GM18498 (cell line): ENCODE measurements around the gene NSD2.

Experiments
- ATAC-seq: cut with Tn5 transposase; IDR thresholded peaks from one replicate; pipeline ENCODE4 v1.9.1; 2021; ENCODE audit warnings: mild to moderate bottlenecking, moderate library complexity; ENCODE audit not compliant: unreplicated experiment

NSD2 gene

DNA sequence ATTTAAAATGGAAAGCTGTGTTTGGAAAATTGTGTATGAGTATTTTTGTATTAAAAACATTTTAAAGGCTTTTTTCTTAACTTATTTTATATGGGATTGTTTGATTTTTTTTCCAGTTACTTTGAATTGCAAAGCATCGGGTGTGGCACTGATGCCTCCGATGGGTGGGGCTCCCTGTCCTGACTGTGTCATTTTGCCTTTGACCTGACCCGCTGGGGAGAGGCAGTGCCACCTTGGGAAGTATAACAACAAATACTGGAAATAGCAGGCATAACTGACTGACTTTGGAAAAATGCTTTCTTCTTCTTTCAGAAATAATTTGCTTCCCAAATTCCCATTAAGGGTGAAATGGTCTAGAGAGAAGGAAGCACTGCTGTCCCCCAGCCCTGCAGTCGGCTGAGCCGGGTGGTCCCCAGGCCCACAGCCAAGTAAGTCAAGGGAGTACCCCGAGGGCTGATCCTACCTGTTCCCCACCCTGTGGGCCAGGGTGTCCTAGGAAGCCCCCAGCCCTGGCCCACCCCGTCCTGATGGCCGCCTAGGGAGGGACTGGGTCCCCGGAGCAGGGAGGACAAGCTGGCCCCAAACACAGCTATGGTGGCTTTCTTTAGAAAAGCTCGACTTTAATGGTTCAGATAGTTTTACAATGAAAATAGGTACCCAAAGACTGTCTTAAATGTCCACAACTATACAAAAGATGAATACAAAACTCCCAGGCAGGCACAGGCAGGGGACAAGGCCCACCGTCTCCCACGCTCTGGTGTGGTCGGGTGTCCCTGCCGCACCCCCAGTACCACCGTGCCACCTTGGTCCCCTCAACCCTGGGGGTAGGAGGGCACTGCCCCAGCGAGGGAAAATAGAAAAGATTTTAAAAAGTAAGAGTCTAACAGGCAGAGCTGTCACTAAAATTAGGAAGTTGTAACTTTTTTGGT lies 111.2 kb downstream of the NSD2 start:
- ATAC-seq: no peak

GRCh38 chr4:1983053-1983845 lies 112.1 kb downstream of the NSD2 start:
- no peak for ATAC-seq

DNA sequence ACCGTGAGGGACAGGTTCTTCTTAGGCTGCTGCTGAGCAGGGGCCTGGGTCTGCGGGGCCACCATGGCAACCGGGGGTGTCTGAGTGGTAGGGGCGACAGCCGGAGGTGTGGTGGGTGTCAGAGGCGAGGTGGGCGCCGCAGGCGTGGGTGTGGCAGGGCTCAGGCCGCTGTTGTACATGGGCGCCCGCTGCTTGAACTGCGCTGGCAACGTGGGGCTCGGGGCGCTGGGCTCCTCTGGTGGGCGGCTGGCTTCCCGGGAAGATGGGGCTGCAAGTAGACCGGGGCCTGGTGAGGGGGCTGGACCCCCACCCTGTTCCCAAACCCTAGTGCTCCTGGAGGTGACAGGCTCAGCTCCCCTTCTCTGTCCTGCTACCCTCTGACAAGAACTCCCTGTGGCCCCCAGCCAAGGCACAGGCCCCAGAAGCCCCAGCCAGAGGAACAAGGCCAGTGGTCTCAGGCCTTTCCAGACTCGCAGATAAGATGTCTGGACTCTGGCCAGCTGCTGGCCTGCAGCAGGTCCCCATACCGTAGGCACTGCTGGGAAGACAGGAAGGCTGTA lies 112.7 kb downstream of the NSD2 start:
- ATAC-seq: no peak

DNA sequence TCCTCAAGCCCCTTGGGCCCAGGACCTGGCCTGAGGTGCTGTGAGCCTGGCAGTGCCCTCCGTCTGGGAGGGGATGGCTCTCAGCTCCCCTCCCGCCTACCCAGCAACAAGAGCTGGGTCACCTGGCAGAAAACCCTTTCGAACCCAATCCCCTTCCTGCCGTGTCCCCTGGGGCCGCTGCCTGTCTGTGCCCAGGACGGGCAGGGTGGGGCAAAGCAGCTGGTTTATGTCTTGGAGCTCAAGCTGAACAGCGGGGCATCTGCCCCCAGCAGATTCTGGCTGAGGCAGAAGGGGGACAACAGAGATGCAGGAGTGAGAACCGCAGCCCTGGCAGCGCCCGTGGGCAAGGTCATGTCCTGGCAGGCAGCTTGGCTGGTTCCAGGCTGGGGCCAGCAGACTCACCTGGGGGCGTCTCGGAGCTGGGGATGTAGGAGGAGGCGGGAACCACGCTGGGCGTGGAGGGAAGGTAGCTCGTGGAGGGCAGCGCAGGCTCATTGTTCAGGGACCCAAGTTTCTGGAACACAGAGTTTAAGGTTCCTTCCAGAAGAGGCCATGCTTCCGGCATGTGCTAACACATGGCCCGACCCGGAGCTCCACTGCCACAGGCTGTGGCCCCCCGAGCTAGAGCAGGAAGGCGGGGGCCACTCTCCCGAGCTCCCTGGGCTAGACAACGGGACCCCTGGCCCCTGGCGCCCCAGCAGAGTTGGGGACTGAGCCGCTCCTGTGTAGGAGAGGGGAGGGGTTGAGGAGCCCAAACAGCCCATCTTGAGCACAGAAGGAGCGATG lies 113.4 kb downstream of the NSD2 start:
- no peak for ATAC-seq

- ATAC-seq: no peak
These were observed 114.1 kb downstream of the NSD2 start for GRCh38 chr4:1985294-1985693.

- ATAC-seq: no peak
These were observed 114.8 kb downstream of the NSD2 start for GRCh38 chr4:1985780-1986577.

GRCh38 chr4:1986578-1987210 lies 115.5 kb downstream of the NSD2 start:
- ATAC-seq: no peak

DNA sequence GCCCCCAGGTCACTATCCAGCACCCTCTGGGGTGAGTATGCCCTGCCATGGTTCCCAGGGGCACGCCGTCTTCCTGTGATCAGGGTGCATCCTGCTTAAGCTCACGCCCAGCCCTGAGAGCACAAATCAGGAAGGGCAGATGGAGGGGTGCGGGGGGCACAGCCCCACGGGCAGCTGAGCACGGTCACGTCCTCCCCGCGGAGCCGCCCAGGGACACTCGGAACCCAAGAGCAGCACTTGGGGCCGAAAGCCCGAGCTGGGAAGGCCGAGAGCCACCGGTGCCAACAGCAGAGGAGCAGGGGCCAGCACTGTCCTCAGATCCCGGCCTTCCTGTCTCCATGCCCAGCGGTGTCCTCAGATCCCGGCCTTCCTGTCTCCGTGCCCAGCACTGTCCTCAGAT lies 116.1 kb downstream of the NSD2 start:
- ATAC-seq: no peak

GRCh38 chr4:1987721-1988326 lies 116.6 kb downstream of the NSD2 start:
- no peak for ATAC-seq

DNA sequence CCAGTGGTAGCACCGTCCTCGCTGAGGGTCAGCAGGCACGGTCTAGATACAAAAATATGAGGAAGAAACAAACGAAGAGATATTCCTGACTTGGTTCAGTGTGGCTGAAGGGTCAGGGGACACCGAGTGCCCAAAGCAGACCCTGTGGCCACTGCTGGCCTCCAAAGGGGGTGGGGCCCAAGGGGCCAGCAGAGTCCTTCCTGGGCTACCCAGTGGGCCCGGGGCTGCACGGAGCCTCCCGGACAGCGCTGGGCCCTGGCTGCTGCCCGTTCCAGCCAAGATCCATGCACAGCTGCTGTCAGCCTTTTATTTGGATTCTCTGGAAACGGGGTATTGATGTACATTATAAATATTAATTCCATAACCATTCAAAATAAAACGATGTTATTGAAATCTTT lies 117.1 kb downstream of the NSD2 start:
- no peak for ATAC-seq

DNA sequence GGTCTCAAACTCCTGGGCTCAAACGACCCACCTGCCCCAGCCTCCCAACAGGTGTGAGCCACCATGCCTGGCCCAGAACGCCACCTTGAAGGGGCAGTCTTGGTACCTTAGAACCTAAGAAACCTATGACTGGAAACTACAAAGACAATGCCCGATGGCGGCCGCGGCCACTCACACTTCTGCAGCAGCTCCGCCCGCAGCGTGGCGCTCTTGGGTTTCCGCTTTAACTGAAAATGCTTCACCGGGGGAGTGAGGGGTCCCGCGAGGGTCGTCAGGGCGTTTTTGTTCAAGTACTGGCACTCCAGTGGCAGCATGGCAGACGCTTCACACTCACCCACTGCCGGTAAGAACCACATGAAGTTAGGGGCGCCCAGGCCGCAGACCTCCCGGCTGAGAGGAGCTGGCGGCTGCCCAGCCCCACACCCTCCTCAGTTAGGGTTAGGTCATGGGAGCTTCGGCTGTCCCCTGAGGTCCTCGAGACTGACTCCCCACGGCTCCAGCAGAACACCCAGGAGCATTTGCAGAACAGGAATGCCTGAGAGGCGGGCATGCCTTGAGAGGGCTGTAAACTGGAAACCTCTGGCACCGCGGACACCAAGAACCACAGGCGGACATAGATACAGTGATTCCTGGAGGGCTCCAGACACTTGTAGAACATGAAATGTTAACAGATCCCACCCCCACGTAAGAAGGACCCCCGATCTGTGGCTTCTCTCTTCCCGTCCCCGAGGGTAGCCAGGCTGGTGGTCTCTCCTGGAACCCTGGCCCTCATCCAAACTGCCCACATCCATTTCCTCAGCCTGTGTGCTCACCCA lies 118.5 kb downstream of the NSD2 start:
- no peak for ATAC-seq

DNA sequence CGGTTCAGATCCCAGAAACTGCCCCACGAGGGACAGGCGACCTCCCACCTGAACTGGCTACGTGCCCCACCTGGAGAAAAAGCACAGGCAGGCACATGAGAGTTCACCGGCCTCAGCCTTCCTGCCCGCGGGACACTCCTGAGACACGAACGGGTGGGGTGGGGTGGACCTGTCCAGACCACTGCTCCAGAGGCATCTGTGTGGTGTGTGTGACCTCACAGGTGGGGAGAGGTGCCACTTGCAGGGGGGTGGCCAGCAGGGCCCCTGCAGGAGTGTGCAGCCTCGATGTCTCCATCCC lies 119.1 kb downstream of the NSD2 start:
- ATAC-seq: no peak

DNA sequence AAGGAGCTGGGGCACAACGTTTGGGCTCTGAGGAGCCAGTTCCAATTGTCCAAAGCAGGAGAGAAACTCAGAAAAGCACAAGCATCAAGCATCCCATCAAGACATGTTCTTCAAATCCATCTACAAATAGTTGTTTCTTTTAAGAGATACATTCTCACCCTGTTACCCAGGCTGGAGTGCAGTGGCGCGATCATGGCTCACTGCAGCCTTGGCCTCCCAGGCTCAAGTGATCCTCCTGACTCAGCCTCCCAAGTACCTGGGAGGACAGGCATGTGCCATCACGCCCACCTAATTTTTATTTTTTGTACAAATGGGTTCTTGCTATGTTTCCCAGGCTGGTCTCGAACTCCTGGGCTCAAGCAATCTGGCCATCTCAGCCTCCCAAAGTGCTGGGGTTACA lies 119.5 kb downstream of the NSD2 start:
- no peak for ATAC-seq

DNA sequence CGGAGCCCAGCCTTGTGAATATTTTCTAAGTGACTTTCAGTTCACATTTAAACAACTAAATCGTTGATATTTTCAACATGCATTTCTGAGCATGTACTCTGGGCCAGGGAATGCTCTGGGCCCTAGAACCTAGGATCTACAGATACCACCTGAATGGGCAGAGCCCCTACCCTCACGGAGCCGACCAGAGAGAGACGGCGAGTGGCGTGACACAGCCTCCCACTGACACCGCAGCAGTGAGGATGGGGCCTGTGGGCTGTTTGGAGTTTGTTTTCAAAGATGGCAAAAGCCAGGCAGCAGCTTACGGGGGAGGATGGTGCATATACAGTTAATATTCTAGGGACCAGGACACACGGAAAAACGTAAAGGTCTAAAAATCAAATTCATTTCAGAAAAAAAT lies 119.9 kb downstream of the NSD2 start:
- ATAC-seq: no peak

DNA sequence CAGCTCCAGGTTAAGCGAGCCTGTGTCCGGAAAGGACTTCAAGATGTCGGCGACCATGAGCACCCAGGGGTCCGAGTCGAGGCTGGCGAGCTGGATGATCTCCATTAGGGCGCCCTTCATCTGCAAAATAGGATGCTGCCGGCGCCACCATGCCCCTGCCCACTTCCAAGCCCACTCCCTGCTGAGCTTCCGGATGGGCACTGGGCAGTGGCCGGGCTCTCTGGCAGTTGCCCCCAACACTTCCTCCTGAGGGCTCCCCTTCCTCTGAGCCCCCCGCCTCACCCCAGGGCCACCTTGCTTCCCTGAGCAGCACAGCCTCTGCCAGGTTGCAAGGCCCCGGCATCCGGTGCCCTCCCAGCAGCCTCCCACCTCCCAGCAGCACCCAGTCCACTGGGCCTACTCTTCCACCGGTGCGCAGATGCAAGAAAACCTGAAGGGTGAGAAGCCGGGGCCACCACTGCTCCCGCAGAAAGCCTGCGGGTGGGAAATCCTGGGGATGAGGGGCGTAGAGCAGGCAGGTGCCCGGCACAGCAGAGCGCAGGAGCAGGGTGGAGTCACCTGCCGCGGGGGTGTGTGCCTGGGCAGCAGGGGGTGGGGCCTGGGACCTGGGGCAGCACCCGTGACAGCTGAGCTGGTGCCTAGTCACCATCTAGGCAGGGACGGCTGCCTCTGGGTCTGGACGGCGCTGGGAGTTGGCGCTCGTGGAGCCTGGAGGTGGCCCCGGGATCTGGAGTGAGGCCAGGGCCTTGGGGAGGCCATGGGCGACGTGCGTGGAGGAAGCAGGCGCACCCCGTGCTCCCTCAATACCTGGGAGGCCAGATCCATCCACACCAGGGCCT lies 120.6 kb downstream of the NSD2 start:
- no peak for ATAC-seq

- ATAC-seq: no peak
These were observed 121.4 kb downstream of the NSD2 start for GRCh38 chr4:1992468-1993168.

GRCh38 chr4:1993169-1993516 lies 122.0 kb downstream of the NSD2 start:
- no peak for ATAC-seq
